Astrocyte of the spinal cord (primary cell): ENCODE data around the gene ARHGAP25.

ENCODE experiments used
- DNase-seq: peaks from one replicate; pipeline ENCODE4 v3.0.0; 2011; ENCODE audit warnings: low read depth, low spot score
- H3K4me3 ChIP-seq: 2 replicates; pipeline ENCODE4 v1.5.1; 2011; ENCODE audit warnings: low read depth, mild to moderate bottlenecking, low read length, moderate library complexity
- in situ Hi-C: cut with HindIII; loops from 2 replicates; pipeline ENCODE4 v1.10.0; 2017; ENCODE audit warnings: low sequenced_read_pairs
- TF ChIP-seq, protein P1 (sequence below): IDR thresholded peaks from 2 replicates; pipeline ENCODE4 v1.5.1; 2012; ENCODE audit warnings: low read depth, mild to moderate bottlenecking, low read length, inconsistent platforms

ARHGAP25 gene, protein sequence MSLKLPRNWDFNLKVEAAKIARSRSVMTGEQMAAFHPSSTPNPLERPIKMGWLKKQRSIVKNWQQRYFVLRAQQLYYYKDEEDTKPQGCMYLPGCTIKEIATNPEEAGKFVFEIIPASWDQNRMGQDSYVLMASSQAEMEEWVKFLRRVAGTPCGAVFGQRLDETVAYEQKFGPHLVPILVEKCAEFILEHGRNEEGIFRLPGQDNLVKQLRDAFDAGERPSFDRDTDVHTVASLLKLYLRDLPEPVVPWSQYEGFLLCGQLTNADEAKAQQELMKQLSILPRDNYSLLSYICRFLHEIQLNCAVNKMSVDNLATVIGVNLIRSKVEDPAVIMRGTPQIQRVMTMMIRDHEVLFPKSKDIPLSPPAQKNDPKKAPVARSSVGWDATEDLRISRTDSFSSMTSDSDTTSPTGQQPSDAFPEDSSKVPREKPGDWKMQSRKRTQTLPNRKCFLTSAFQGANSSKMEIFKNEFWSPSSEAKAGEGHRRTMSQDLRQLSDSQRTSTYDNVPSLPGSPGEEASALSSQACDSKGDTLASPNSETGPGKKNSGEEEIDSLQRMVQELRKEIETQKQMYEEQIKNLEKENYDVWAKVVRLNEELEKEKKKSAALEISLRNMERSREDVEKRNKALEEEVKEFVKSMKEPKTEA

DNA sequence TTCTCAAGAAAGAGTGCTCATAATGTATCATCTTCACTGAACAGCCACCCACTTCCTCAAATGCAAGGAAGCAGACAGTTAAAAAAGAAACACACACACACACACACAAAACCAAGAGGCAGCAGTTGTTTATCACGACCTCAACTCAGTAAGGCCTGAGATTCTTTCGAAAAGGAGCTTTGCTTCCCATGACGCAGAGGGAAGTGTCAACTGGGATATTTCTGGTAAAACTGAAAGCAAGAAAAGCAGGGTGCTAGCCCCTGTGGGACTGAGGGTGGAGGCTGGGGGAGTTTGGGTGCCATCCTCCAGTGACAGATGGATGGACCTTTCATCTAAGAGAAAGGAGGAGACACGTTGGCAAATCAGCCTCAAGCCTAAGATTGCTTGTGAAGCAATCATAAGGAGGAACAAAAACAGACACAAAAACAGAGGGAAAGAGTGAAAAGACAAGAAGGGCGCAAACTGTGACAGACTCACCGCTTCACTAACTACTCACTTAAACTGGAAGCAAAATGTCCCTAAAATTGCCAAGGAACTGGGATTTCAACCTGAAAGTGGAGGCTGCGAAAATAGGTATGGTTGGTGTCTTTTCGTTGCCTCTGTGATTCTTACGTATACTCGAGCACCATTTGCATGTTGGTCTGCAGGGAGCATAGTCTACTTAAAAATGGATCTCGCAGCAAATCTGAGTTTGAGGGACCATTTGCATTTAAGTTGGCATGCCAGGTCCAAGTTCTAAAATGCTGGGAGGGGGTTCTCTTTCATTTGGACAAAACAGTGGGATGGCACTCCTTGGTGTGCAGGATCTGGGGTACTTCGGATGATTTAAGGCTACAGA is at the start of gene ARHGAP25:
ARHGAP25 (plus strand) TSS at position 124 of the 838 bp plus-strand sequence; CDS start at position 513, 389 bp downstream.
- DNase-seq = no peak
- TF ChIP-seq, protein P1, sequence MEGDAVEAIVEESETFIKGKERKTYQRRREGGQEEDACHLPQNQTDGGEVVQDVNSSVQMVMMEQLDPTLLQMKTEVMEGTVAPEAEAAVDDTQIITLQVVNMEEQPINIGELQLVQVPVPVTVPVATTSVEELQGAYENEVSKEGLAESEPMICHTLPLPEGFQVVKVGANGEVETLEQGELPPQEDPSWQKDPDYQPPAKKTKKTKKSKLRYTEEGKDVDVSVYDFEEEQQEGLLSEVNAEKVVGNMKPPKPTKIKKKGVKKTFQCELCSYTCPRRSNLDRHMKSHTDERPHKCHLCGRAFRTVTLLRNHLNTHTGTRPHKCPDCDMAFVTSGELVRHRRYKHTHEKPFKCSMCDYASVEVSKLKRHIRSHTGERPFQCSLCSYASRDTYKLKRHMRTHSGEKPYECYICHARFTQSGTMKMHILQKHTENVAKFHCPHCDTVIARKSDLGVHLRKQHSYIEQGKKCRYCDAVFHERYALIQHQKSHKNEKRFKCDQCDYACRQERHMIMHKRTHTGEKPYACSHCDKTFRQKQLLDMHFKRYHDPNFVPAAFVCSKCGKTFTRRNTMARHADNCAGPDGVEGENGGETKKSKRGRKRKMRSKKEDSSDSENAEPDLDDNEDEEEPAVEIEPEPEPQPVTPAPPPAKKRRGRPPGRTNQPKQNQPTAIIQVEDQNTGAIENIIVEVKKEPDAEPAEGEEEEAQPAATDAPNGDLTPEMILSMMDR = no peak
- H3K4me3 ChIP-seq = no peak within 1 kb of the TSS
- in situ Hi-C loops = no loop called here

DNA sequence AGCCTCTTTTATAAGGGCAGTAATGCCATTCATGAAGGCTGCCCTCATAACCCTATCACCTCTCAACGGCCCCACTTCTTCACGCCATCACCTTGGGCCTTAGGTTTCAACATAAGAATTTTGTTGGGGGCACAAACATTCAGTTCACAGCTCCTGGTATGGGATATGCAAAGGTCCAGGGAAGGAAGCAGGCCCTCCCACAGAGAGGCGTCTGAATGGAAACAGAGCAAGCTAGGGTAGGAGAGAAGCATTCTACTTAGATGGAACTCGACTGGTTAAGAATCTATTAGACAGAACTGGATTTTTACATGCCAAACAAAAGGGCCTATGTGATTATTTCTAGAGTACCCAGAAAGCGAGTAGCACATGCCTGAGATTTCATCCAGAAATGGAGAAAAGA is 48.4 kb upstream of the ARHGAP25 start:
- no peak overlapping the region for H3K4me3 ChIP-seq
- in situ Hi-C loops = no loop called here
- TF ChIP-seq, protein P1 = no peak
- DNase-seq = no peak

DNA sequence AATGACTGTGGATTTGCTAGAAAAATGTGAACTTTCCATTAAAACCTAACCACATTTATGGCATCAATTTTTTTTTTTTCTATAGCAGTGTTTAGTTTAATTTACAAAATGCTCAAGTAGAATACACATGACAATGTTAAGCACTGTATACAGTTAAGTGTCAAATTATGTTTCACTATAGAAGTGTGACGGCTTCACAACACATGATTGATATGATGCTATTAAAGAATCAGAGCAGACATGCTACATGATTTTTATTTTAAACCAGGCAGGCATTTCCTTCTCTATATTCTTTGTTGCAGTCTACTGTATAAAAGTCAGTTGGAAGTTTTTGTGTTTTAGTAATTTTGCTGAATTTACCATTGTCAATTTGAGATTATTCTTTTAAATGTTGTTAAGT is 47.6 kb upstream of the ARHGAP25 start:
- H3K4me3 ChIP-seq = no peak overlapping the region
- in situ Hi-C loops = no loop called here
- TF ChIP-seq, protein P1 = no peak
- no peak for DNase-seq

DNA sequence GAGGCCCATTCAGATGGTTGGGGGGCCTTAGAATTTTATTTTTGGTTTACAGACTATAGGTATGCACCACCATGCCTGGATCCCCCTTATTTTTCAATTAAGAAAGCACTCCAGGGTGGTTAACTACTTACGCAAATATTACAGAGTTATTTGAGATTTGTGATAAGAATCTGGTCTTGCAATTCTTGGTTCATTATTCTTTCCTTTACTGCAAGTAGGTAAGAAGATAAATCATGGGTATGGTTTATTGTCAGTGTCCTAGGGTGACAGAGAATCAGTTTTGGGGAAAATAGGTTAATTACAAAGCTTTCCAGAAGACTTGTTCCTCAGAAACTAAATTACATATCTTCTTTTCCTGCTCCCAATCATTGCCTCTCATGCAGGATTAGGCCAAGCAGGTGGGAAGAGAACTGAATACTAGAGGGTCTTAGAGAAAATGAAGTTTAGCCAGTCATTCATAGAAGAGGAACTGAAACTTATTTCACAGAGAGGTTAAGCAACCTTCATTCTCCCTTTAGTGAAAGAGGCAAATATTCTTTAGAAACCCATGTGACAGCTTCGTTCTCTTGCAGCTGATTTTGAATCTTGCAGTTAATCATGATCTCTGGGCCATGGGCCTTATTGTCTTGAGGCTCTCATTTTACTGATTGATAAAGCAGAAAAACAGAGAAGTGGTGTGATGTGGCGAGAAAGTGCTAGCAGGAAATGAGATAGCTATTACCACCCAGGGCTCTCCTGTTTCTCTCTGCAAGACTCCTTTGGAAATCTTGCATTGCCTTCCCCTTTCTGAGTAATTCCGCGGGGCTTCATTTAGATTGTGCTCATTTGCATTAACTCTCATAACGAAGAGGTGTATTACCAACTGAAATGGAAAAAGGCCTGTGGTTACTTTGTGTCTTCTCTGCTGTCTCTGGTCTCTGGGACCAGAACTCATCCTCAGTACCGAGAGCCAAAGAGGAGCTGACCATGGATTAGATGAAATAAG is 44.8 kb upstream of the ARHGAP25 start:
- DNase-seq = no peak
- TF ChIP-seq, protein P1 = no peak
- in situ Hi-C loops = no loop called here
- H3K4me3 ChIP-seq = no peak overlapping the region

DNA sequence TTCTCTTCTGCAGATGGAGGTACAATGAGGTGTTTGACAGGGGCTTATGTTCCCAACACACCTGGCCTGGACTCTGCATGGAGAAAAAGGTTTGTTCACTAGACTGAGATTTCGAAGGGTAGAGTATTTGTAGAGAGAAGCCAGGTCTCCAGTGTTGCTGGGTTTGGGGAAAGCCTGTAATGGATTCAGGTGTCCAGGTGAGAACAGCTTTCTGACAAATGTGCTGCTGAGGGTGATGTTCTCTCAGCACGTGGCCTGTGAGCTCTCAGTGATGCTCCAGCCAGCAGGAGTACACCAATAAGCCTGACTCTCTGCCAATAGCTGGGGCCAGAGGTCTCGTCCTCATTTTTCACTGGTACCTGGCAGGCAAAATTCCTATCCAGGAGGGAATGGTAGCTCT is 43.8 kb upstream of the ARHGAP25 start:
- TF ChIP-seq, protein P1 = no peak
- H3K4me3 ChIP-seq = no peak overlapping the region
- in situ Hi-C loops = no loop called here
- no peak for DNase-seq
